Subcutaneous abdominal adipose tissue (tissue), 5 donors: ENCODE data around the gene BCAS3.

ENCODE experiments used
- H3K27ac ChIP-seq: one replicate; pipeline ENCODE4 v1.7.0; 2013; ENCODE audit warnings: low read depth, mild to moderate bottlenecking, inconsistent platforms, low read length, moderate library complexity
- H3K27me3 ChIP-seq, 5 donors: one replicate each; pipeline ENCODE4 v1.7.0; 2013; ENCODE audit warnings: low read length in 5 of 5, inconsistent platforms in 1 of 5; ENCODE audit not compliant: control insufficient read depth in 5 of 5, insufficient read depth in 4 of 5
- H3K36me3 ChIP-seq, 5 donors: one replicate each; pipeline ENCODE4 v1.7.0; 2013; ENCODE audit warnings: low read length in 5 of 5; ENCODE audit not compliant: control insufficient read depth in 5 of 5, insufficient read depth in 5 of 5
- H3K4me1 ChIP-seq, 5 donors: one replicate each; pipeline ENCODE4 v1.7.0; 2013; ENCODE audit warnings: low read length in 5 of 5, mild to moderate bottlenecking in 3 of 5, moderate library complexity in 1 of 5; ENCODE audit not compliant: control insufficient read depth in 5 of 5, insufficient read depth in 5 of 5
- H3K4me3 ChIP-seq, 5 donors: one replicate each; pipeline ENCODE4 v1.7.0; 2013; ENCODE audit warnings: low read length in 5 of 5, low read depth in 1 of 5
- H3K9ac ChIP-seq, 5 donors: one replicate each; pipeline ENCODE4 v1.7.0; 2013; ENCODE audit warnings: low read length in 5 of 5, mild to moderate bottlenecking in 4 of 5, moderate library complexity in 3 of 5
- H3K9me3 ChIP-seq, 5 donors: one replicate each; pipeline ENCODE4 v1.7.0; 2013; ENCODE audit warnings: low read length in 5 of 5; ENCODE audit not compliant: control insufficient read depth in 5 of 5
- donor health status: healthy.
- donor health status: healthy.
- donor health status: healthy.
- donor health status: healthy.
- donor health status: healthy.

BCAS3 gene

GRCh38 chr17:61280851-61281250 is 603.2 kb downstream of the BCAS3 start:
- no peaks in the 10 kb centered on the region for H3K36me3 ChIP-seq
- peaks cover 0 to 11% (median 9%) of the 10 kb centered on the region in 5 donors for H3K4me1 ChIP-seq
- H3K27me3 ChIP-seq = no peaks in the 10 kb centered on the region
- H3K9me3 ChIP-seq = no peaks in the 10 kb centered on the region
- no peak overlapping the region for H3K27ac ChIP-seq
- no peak overlapping the region for H3K9ac ChIP-seq
- no peak overlapping the region for H3K4me3 ChIP-seq

GRCh38 chr17:61282377-61282776 is 604.7 kb downstream of the BCAS3 start:
- H3K9me3 ChIP-seq = no peaks in the 10 kb centered on the region
- no peaks in the 10 kb centered on the region for H3K36me3 ChIP-seq
- H3K9ac ChIP-seq = no peak overlapping the region
- H3K4me3 ChIP-seq = no peak overlapping the region
- no peaks in the 10 kb centered on the region for H3K27me3 ChIP-seq
- peaks cover 0 to 18% (median 17%) of the 10 kb centered on the region in 5 donors for H3K4me1 ChIP-seq
- H3K27ac ChIP-seq = no peak overlapping the region

- no peaks in the 10 kb centered on the region for H3K9me3 ChIP-seq
- H3K4me3 ChIP-seq = no peak overlapping the region
- H3K27me3 ChIP-seq = no peaks in the 10 kb centered on the region
- H3K27ac ChIP-seq = no peak overlapping the region
- no peaks in the 10 kb centered on the region for H3K36me3 ChIP-seq
- peaks cover 0 to 18% (median 17%) of the 10 kb centered on the region in 5 donors for H3K4me1 ChIP-seq
- no peak overlapping the region for H3K9ac ChIP-seq
These were observed 605.4 kb downstream of the BCAS3 start for GRCh38 chr17:61283043-61283442.

- no peak overlapping the region for H3K27ac ChIP-seq
These were observed 606.5 kb downstream of the BCAS3 start for GRCh38 chr17:61284174-61284573.

GRCh38 chr17:61284746-61285145 is 607.1 kb downstream of the BCAS3 start:
- Histone ChIP-seq H3K9me3 (no peaks in the 10 kb centered on the region), H3K36me3 (no peaks in the 10 kb centered on the region), H3K4me3 (no peak overlapping the region), H3K9ac (no peak overlapping the region), H3K27me3 (no peaks in the 10 kb centered on the region), H3K4me1 (peaks cover 0 to 12% (median 11%) of the 10 kb centered on the region in 5 donors), H3K27ac (no peak overlapping the region)

More at GRCh38 chr17:61284174-61284573, 606.5 kb downstream of the BCAS3 start:
- H3K4me3 ChIP-seq = no peak overlapping the region
- no peaks in the 10 kb centered on the region for H3K27me3 ChIP-seq
- H3K9ac ChIP-seq = no peak overlapping the region
- H3K4me1 ChIP-seq = peaks cover 0 to 17% (median 16%) of the 10 kb centered on the region in 5 donors
- H3K36me3 ChIP-seq = no peaks in the 10 kb centered on the region
- H3K9me3 ChIP-seq = no peaks in the 10 kb centered on the region

- H3K27ac ChIP-seq = no peak overlapping the region
These were observed 608.1 kb downstream of the BCAS3 start for GRCh38 chr17:61285526-61286320.

GRCh38 chr17:61286449-61286848 is 608.8 kb downstream of the BCAS3 start:
- Histone ChIP-seq H3K27ac (no peak overlapping the region), H3K27me3 (no peaks in the 10 kb centered on the region), H3K9ac (no peak overlapping the region), H3K9me3 (no peaks in the 10 kb centered on the region), H3K4me1 (peaks cover 0 to 12% (median 11%) of the 10 kb centered on the region in 5 donors), H3K4me3 (no peak overlapping the region), H3K36me3 (no peaks in the 10 kb centered on the region)

More at GRCh38 chr17:61285526-61286320, 608.1 kb downstream of the BCAS3 start:
- Histone ChIP-seq H3K9ac (no peak overlapping the region), H3K9me3 (no peaks in the 10 kb centered on the region), H3K4me1 (peaks cover 0 to 12% (median 11%) of the 10 kb centered on the region in 5 donors), H3K27me3 (no peaks in the 10 kb centered on the region), H3K36me3 (no peaks in the 10 kb centered on the region), H3K4me3 (no peak overlapping the region)

- H3K9me3 ChIP-seq = no peaks in the 10 kb centered on the region
- H3K27ac ChIP-seq = no peak overlapping the region
- H3K4me1 ChIP-seq = peaks cover 0 to 12% (median 11%) of the 10 kb centered on the region in 5 donors
- no peak overlapping the region for H3K4me3 ChIP-seq
- H3K36me3 ChIP-seq = no peaks in the 10 kb centered on the region
- H3K27me3 ChIP-seq = no peaks in the 10 kb centered on the region
- no peak overlapping the region for H3K9ac ChIP-seq
These were observed 612.0 kb downstream of the BCAS3 start for GRCh38 chr17:61289408-61290385.

GRCh38 chr17:61291451-61292285 is 614.0 kb downstream of the BCAS3 start:
- H3K4me3 ChIP-seq = no peak overlapping the region
- no peaks in the 10 kb centered on the region for H3K9me3 ChIP-seq
- H3K36me3 ChIP-seq = no peaks in the 10 kb centered on the region
- H3K9ac ChIP-seq = no peak overlapping the region
- no peak overlapping the region for H3K27ac ChIP-seq
- peaks cover 0 to under 1% (median 0%) of the 10 kb centered on the region in 5 donors for H3K4me1 ChIP-seq
- no peaks in the 10 kb centered on the region for H3K27me3 ChIP-seq
